Liver (tissue), 9 donors: ENCODE measurements around the gene KCNK3. TPM values are rescaled to one million over a fixed set of nuclear protein-coding genes. Genes with fewer than 3 reads are reported as not detected.

ENCODE experiments used
- DNase-seq: peaks from one replicate; pipeline ENCODE4 v3.0.0-alpha.2; 2017; ENCODE audit warnings: low spot score
- H3K27ac ChIP-seq, 2 donors: one replicate each; pipeline ENCODE4 v1.7.0; 2013; ENCODE audit warnings: inconsistent platforms in 2 of 2, low read length in 2 of 2, control low read depth in 1 of 2, low read depth in 1 of 2, mild to moderate bottlenecking in 1 of 2
- H3K27me3 ChIP-seq, 4 donors: one replicate each; pipeline versions ENCODE4 v1.6.1 to v1.7.0; 2013; ENCODE audit warnings: low read length in 3 of 4, inconsistent platforms in 1 of 4, mild to moderate bottlenecking in 1 of 4, moderate library complexity in 1 of 4; ENCODE audit not compliant: control insufficient read depth in 4 of 4, insufficient read depth in 4 of 4
- H3K36me3 ChIP-seq, 4 donors: one replicate each; pipeline versions ENCODE4 v1.6.1 to v1.7.0; 2013; ENCODE audit warnings: low read length in 3 of 4, mild to moderate bottlenecking in 3 of 4, low read depth in 1 of 4, moderate library complexity in 1 of 4; ENCODE audit not compliant: control insufficient read depth in 4 of 4, insufficient read depth in 3 of 4
- H3K4me1 ChIP-seq, 4 donors: one replicate each; pipeline versions ENCODE4 v1.6.1 to v1.7.0; 2013; ENCODE audit warnings: low read length in 3 of 4, mild to moderate bottlenecking in 3 of 4, moderate library complexity in 1 of 4; ENCODE audit not compliant: control insufficient read depth in 4 of 4, insufficient read depth in 4 of 4
- H3K4me3 ChIP-seq, 3 donors: one replicate each; pipeline versions ENCODE4 v1.6.1 to v1.7.0; 2013; ENCODE audit warnings: low read length in 3 of 3, control low read depth in 1 of 3, low read depth in 1 of 3, mild to moderate bottlenecking in 1 of 3
- H3K9ac ChIP-seq, 2 donors: one replicate each; pipeline ENCODE4 v1.7.0; 2013; ENCODE audit warnings: low read length in 2 of 2, mild to moderate bottlenecking in 2 of 2, moderate library complexity in 2 of 2, control low read depth in 1 of 2, low read depth in 1 of 2
- H3K9me3 ChIP-seq, 4 donors: one replicate each; pipeline versions ENCODE4 v1.6.1 to v1.7.0; 2013; ENCODE audit warnings: low read length in 3 of 4; ENCODE audit not compliant: control insufficient read depth in 4 of 4
- EGR1 ChIP-seq, 2 donors: IDR thresholded peaks; 2 replicates each; pipeline ENCODE4 v1.6.1; 2016 to 2018; ENCODE audit warnings: antibody characterized with exemption in 2 of 2, low read depth in 2 of 2
- GABPA ChIP-seq, 2 donors: IDR thresholded peaks in 1 of 2; conservative IDR thresholded peaks in 1 of 2; 2 replicates each; pipeline ENCODE4 v1.6.1; 2016; ENCODE audit warnings: antibody characterized with exemption in 2 of 2, mild to moderate bottlenecking in 1 of 2, moderate library complexity in 1 of 2
- HNF4A ChIP-seq, 2 donors: conservative IDR thresholded peaks; 2 replicates each; pipeline ENCODE4 v1.6.1; 2016; ENCODE audit warnings: antibody characterized with exemption in 2 of 2, mild to moderate bottlenecking in 2 of 2
- HNF4G ChIP-seq: IDR thresholded peaks from 2 replicates; pipeline ENCODE4 v1.6.1; 2016; ENCODE audit warnings: antibody characterized with exemption
- JUND ChIP-seq, 2 donors: IDR thresholded peaks; 2 replicates each; pipeline ENCODE4 v1.6.1; 2016; ENCODE audit warnings: antibody characterized with exemption in 2 of 2
- NR2F2 ChIP-seq: IDR thresholded peaks from 2 replicates; pipeline ENCODE4 v1.6.1; 2016; ENCODE audit warnings: antibody characterized with exemption
- RAD21 ChIP-seq, 2 donors: IDR thresholded peaks; 2 replicates each; pipeline ENCODE4 v1.6.1; 2016; ENCODE audit warnings: antibody characterized with exemption in 2 of 2, mild to moderate bottlenecking in 2 of 2
- RXRA ChIP-seq, 2 donors: IDR thresholded peaks; 2 replicates each; pipeline ENCODE4 v1.6.1; 2017 to 2018; ENCODE audit warnings: antibody characterized with exemption in 2 of 2, mild to moderate bottlenecking in 1 of 2
- SP1 ChIP-seq: IDR thresholded peaks from 2 replicates; pipeline ENCODE4 v1.6.1; 2018; ENCODE audit warnings: antibody characterized with exemption, mild to moderate bottlenecking
- TAF1 ChIP-seq: conservative IDR thresholded peaks from 2 replicates; pipeline ENCODE4 v1.6.1; 2016; ENCODE audit warnings: antibody characterized with exemption, mild to moderate bottlenecking
- YY1 ChIP-seq: IDR thresholded peaks from 2 replicates; pipeline ENCODE4 v1.6.1; 2016; ENCODE audit warnings: antibody characterized with exemption, mild to moderate bottlenecking
- WGBS: extraction: QIAGEN DNeasy Blood & Tissue Kit; methylation state at CpG from one replicate; pipeline ENCODE4 v1.1.7; 2013; 5-methylcytosine and 5-hydroxymethylcytosine counted together
- polyA plus RNA-seq, 2 donors: library from polyadenylated mRNA; stranded (reverse) in 1 of 2; unstranded in 1 of 2; fragments of 200-250 nt in 1 of 2; fragments of >200 nt in 1 of 2; fragmentation: Nextera tagmentation in 1 of 2; extraction: Ambion mirVana in 1 of 2; gene quantifications; one replicate each; pipeline versions ENCODE4 v1.2.1 to v1.2.3, GENCODE V29; 2013 to 2015
- total RNA-seq, 2 donors: library from RNA; depleted of rRNA; stranded (reverse); fragments of >200 nt; gene quantifications; one replicate each; pipeline ENCODE4 v1.2.3, GENCODE V29; 2014
- TF ChIP-seq, protein P1 (sequence below): IDR thresholded peaks from 2 replicates; pipeline ENCODE4 v1.6.1; 2016; ENCODE audit warnings: antibody characterized with exemption, mild to moderate bottlenecking
- TF ChIP-seq, protein P2 (sequence below): IDR thresholded peaks from 2 replicates; pipeline ENCODE4 v1.6.1; 2016; ENCODE audit warnings: antibody characterized with exemption
- TF ChIP-seq, protein P3 (sequence below): IDR thresholded peaks from 2 replicates; pipeline ENCODE4 v1.6.1; 2016; ENCODE audit warnings: antibody characterized with exemption
- TF ChIP-seq, protein P4 (sequence below): IDR thresholded peaks from 2 replicates; pipeline ENCODE4 v1.6.1; 2016; ENCODE audit warnings: antibody characterized with exemption
- TF ChIP-seq, protein P5 (sequence below): fragments of 150-350 bp; IDR thresholded peaks from 2 replicates; pipeline ENCODE4 v1.5.1; 2017; ENCODE audit warnings: improper control_type of control experiment, low read depth, low read length; ENCODE audit not compliant: missing input control
- donor health status: healthy.
- donor health status: healthy.
- donor health status: healthy.
- donor health status: healthy.
- donor health status: healthy.

KCNK3 gene
- total and polyA plus RNA-seq, 4 donors, result 0.78 to 6.6 (median 2.6) TPM; not detected in 1

DNA sequence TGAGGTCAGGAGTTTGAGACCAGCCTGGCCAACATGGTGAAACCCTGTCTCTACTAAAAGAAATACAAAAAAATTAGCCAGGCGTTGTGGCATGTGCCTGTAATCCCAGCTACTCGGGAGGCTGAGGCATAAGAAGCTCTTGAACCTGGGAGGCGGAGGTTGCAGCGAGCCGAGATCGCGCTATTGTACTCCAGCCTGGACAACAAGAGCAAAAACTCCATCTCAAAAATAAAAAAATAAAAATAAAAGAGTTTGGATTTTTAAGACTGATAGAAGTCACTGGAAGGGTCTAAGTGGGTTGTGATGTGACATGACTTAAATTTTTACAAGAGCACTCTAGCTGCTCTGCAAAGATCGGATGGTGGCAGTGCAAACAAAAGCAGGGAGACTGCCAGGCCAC, 15.9 kb downstream of the KCNK3 start:
- no peaks in the 10 kb centered on the region for H3K4me1 ChIP-seq
- no peaks in the 10 kb centered on the region for H3K9me3 ChIP-seq
- no peak overlapping the region for H3K4me3 ChIP-seq
- H3K9ac ChIP-seq, result no peak overlapping the region
- H3K36me3 ChIP-seq, result no peaks in the 10 kb centered on the region
- no peak for DNase-seq
- whole genome bisulfite sequencing, result 93% methylated on average over 8 of the region's 8 CpGs
- H3K27ac ChIP-seq, result no peak overlapping the region
- H3K27me3 ChIP-seq, result peaks cover 0 to 5% (median 0%) of the 10 kb centered on the region in 4 donors
- no peak for TF ChIP-seq TAF1
- no peak for TF ChIP-seq GABPA (IDR thresholded peaks at IDR 0.05 in 1 of 2, conservative IDR thresholded peaks at IDR 0.05 in 1 of 2)
- no peak for TF ChIP-seq RXRA (IDR thresholded peaks at IDR 0.05)
- no peak for TF ChIP-seq SP1
- no peak for TF ChIP-seq YY1
- TF ChIP-seq, protein P1, sequence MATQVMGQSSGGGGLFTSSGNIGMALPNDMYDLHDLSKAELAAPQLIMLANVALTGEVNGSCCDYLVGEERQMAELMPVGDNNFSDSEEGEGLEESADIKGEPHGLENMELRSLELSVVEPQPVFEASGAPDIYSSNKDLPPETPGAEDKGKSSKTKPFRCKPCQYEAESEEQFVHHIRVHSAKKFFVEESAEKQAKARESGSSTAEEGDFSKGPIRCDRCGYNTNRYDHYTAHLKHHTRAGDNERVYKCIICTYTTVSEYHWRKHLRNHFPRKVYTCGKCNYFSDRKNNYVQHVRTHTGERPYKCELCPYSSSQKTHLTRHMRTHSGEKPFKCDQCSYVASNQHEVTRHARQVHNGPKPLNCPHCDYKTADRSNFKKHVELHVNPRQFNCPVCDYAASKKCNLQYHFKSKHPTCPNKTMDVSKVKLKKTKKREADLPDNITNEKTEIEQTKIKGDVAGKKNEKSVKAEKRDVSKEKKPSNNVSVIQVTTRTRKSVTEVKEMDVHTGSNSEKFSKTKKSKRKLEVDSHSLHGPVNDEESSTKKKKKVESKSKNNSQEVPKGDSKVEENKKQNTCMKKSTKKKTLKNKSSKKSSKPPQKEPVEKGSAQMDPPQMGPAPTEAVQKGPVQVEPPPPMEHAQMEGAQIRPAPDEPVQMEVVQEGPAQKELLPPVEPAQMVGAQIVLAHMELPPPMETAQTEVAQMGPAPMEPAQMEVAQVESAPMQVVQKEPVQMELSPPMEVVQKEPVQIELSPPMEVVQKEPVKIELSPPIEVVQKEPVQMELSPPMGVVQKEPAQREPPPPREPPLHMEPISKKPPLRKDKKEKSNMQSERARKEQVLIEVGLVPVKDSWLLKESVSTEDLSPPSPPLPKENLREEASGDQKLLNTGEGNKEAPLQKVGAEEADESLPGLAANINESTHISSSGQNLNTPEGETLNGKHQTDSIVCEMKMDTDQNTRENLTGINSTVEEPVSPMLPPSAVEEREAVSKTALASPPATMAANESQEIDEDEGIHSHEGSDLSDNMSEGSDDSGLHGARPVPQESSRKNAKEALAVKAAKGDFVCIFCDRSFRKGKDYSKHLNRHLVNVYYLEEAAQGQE, result no peak
- TF ChIP-seq, protein P2, sequence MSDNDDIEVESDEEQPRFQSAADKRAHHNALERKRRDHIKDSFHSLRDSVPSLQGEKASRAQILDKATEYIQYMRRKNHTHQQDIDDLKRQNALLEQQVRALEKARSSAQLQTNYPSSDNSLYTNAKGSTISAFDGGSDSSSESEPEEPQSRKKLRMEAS, result no peak
- TF ChIP-seq, protein P3, sequence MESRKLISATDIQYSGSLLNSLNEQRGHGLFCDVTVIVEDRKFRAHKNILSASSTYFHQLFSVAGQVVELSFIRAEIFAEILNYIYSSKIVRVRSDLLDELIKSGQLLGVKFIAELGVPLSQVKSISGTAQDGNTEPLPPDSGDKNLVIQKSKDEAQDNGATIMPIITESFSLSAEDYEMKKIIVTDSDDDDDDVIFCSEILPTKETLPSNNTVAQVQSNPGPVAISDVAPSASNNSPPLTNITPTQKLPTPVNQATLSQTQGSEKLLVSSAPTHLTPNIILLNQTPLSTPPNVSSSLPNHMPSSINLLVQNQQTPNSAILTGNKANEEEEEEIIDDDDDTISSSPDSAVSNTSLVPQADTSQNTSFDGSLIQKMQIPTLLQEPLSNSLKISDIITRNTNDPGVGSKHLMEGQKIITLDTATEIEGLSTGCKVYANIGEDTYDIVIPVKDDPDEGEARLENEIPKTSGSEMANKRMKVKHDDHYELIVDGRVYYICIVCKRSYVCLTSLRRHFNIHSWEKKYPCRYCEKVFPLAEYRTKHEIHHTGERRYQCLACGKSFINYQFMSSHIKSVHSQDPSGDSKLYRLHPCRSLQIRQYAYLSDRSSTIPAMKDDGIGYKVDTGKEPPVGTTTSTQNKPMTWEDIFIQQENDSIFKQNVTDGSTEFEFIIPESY, result no peak
- TF ChIP-seq, protein P4, sequence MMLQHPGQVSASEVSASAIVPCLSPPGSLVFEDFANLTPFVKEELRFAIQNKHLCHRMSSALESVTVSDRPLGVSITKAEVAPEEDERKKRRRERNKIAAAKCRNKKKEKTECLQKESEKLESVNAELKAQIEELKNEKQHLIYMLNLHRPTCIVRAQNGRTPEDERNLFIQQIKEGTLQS, result no peak

DNA sequence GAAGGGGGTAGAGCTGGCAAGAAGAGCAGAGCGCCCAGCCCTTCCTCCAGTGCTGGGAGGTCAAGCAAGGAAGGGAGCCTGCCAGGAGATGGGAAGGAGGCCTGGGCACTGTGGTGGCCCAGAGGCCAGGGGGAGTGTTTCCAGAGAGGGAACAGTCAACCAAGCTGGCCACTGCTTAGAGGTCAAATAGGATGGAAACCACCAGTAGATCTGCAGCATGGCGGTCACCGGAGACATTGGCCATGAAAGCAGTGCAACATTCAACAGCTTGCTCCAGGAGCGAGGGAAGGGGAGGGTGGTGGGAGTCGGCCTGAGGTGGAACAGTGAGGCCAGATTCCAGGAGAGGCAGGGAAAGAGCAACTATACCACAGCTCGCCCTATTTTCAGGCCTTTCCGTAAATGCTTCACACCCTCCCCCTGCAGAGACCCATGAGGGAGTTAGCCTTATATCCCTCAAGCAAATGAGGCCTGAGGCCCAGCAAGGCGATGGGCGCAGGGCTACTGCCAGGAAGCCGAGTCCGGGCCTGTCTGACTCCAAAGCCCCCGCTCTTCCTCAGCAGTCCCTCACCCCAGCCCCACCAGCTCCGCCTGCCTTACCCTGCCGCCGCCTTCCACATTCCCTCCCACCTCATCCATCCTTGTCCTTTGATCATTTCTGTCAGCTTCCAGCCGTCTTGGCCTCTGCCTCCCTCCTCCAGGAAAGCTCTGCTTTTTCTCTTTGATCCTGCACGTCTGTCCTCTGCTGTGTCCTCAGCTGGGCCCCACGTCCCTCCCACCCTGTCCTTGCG, 17.0 kb downstream of the KCNK3 start:
- Histone ChIP-seq H3K4me3 (no peak overlapping the region), H3K9ac (no peak overlapping the region), H3K27me3 (no peaks in the 10 kb centered on the region), H3K36me3 (no peaks in the 10 kb centered on the region), H3K27ac (no peak overlapping the region), H3K9me3 (no peaks in the 10 kb centered on the region), H3K4me1 (no peaks in the 10 kb centered on the region)
- WGBS, result 87% methylated on average over 19 of the region's 19 CpGs
- DNase-seq, result no peak
- TF ChIP-seq, protein P2, result no peak
- TF ChIP-seq JUND (IDR thresholded peaks at IDR 0.05), result no peak
- TF ChIP-seq GABPA (IDR thresholded peaks at IDR 0.05 in 1 of 2, conservative IDR thresholded peaks at IDR 0.05 in 1 of 2), result no peak
- no peak for TF ChIP-seq YY1
- TF ChIP-seq HNF4G, result no peak
- no peak for TF ChIP-seq HNF4A (conservative IDR thresholded peaks at IDR 0.05)
- no peak for TF ChIP-seq NR2F2
- TF ChIP-seq RAD21 (IDR thresholded peaks at IDR 0.05), result no peak
- no peak for TF ChIP-seq EGR1 (IDR thresholded peaks at IDR 0.05; ENCODE audit: low read depth in 2 of 2)
- no peak for TF ChIP-seq RXRA (IDR thresholded peaks at IDR 0.05)
- TF ChIP-seq, protein P5, sequence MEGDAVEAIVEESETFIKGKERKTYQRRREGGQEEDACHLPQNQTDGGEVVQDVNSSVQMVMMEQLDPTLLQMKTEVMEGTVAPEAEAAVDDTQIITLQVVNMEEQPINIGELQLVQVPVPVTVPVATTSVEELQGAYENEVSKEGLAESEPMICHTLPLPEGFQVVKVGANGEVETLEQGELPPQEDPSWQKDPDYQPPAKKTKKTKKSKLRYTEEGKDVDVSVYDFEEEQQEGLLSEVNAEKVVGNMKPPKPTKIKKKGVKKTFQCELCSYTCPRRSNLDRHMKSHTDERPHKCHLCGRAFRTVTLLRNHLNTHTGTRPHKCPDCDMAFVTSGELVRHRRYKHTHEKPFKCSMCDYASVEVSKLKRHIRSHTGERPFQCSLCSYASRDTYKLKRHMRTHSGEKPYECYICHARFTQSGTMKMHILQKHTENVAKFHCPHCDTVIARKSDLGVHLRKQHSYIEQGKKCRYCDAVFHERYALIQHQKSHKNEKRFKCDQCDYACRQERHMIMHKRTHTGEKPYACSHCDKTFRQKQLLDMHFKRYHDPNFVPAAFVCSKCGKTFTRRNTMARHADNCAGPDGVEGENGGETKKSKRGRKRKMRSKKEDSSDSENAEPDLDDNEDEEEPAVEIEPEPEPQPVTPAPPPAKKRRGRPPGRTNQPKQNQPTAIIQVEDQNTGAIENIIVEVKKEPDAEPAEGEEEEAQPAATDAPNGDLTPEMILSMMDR, result no peak
- TF ChIP-seq SP1, result no peak
- TF ChIP-seq, protein P1, result no peak
- TF ChIP-seq, protein P3, result no peak
